HG02763 (cell line): Measurements from ENCODE around the gene PGM1.

Experiments
- ATAC-seq: cut with Tn5 transposase; IDR thresholded peaks from one replicate; pipeline ENCODE4 v1.9.1; 2021; ENCODE audit warnings: mild to moderate bottlenecking, moderate library complexity; ENCODE audit not compliant: unreplicated experiment

The PGM1 gene

GRCh38 chr1:63630666-63631065 is 37.5 kb downstream of the PGM1 start:
- ATAC-seq: no peak

DNA sequence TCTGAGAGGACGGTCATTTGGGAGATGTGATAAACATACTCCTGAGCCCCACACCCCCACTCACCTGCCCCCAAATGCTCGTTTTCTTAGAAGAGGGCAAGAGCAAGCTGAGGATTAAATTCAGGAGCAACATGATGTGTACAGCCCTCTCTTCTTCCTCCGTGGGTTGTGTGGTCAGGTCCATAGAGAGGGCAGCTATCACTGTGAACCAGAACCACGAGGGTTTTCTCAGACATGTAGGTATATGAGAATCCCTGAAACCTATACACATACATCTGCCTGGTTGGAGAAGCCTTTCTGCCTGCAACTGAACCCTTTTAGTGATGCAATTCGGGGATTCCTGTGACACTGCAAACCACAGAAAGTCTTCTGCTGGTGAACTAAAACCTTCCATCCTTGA is 38.9 kb downstream of the PGM1 start:
- ATAC-seq: no peak

DNA sequence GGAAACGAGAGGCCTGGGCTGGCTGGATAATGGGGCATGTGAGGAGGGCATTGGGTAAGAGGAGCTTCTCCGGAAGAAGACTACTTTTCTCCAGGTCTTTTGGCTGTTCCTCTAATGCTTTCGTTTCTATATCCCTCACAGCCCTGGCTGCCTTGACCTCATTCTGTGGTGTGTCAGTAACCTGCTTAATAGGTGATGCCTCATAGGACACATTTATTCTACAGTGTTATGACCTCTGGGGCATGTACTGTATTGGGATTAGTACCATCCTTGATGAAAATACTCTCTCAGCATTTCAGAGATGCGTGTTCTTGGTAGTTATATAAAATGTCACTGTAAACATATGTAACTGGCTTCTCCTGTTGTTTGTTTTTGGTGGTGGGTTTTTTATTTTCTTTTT is 40.1 kb downstream of the PGM1 start:
- ATAC-seq: no peak

DNA sequence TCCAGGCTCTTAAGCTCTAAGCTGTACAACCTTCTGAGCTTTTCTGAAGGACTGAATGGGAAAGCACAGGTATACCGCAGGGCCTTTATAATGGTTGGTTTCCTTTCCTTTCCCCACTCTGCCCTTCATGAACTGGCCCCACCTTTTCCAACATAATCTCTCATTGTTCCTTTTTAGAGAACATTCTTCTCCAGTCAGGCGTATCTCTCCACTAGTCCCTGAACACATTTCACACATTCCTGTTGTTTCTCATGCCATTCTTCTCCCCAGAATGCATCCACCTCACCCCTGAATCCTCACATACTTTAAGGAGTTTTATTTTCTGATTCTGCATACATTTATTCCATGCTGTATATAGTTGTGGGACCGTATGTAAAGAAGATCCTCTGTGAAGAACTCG is 41.3 kb downstream of the PGM1 start:
- ATAC-seq: no peak

DNA sequence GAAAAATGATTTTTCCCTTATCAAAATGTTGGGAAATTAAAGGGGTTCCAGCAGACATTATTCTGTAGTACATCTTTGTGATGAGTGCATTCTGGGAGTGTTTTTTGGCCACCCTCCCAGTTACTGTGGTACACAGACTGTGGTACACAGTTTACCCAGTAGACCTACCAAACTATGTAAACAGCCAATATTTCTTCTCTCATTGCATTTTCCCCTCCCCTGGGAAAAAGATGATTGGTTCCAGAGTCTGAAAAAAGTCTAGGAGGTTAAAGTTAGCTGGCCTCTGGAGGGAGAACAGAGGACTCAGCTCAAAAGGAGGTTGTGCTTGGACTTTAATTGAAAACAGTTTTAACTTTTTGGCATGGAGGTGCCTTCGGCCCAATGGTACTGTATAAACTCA is 42.5 kb downstream of the PGM1 start:
- no peak for ATAC-seq

- no peak for ATAC-seq
Measured at GRCh38 chr1:63636192-63637105, 43.2 kb downstream of the PGM1 start.

GRCh38 chr1:63638471-63638870 is 45.3 kb downstream of the PGM1 start:
- no peak for ATAC-seq

DNA sequence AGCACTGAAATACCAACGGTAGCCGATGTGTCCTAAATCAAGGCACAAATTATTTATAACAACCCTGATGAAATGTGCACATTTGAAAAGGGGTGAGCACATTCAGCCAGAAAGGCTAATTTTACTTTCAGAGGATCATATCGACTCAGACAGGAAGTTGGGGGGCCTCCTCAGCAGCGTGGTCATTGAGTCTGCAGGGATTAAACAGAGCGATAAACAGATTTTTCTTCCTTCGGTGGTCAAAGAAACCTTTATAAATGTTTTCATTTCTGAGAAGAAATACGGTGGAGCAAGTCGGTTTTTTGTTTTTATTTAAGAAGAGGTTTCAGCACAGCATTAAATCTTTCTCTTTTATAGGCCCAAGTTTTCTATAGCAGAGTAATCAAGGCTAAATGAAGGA is 45.7 kb downstream of the PGM1 start:
- ATAC-seq: no peak

- no peak for ATAC-seq
Measured at GRCh38 chr1:63640633-63641567, 47.7 kb downstream of the PGM1 start.

- no peak for ATAC-seq
Measured at GRCh38 chr1:63641615-63642014, 48.4 kb downstream of the PGM1 start.

GRCh38 chr1:63642901-63643300 is 49.7 kb downstream of the PGM1 start:
- ATAC-seq: no peak

GRCh38 chr1:63643517-63643916 is 50.3 kb downstream of the PGM1 start:
- no peak for ATAC-seq

- no peak for ATAC-seq
Measured at GRCh38 chr1:63643926-63644325, 50.7 kb downstream of the PGM1 start.

GRCh38 chr1:63645317-63645716 is 52.1 kb downstream of the PGM1 start:
- no peak for ATAC-seq

GRCh38 chr1:63648689-63649088 is 55.5 kb downstream of the PGM1 start:
- ATAC-seq: no peak

DNA sequence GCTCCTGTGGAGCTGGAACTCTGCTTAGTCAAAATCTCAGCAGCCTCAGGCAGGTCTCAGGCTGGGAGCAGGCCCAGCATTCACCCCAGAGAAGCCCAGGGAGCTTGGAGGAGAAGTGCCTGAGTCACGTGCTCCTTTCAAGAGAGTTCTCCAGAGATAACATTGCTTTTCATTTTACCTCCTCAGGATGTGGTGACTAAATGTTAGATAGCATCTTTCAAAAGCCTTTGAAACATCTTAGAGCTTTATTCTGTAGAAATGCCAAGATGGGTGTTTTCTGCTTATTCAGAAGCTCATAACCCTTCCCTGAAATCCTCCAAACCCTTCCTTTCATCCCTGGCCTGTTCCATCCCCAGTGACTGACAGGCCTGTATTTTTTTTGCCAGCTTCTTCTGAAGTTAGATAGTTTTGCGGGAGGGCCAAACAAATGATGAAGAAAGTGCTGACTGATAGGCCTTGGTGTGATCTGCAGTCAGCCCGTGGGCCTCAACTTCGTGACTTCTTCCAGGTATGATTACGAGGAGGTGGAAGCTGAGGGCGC is 58.0 kb downstream of the PGM1 start:
- ATAC-seq: no peak

GRCh38 chr1:63653976-63654375 is 60.8 kb downstream of the PGM1 start:
- no peak for ATAC-seq

DNA sequence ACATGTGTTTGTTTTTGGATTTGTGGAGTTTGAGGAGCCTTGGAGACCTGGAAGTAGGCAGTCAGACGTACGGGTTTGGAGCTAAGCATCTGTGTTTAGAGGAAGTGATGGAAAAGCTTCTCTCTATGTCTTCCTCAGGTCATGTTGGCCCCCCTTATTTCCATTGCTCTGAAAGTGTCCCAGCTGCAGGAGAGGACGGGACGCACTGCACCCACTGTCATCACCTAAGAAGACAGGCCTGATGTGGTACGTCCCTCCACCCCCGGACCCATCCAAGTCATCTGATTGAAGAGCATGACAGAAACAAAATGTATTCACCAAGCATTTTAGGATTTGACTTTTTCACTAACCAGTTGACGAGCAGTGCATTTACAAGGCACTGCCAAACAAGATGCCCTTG is 66.2 kb downstream of the PGM1 start:
- ATAC-seq: no peak

DNA sequence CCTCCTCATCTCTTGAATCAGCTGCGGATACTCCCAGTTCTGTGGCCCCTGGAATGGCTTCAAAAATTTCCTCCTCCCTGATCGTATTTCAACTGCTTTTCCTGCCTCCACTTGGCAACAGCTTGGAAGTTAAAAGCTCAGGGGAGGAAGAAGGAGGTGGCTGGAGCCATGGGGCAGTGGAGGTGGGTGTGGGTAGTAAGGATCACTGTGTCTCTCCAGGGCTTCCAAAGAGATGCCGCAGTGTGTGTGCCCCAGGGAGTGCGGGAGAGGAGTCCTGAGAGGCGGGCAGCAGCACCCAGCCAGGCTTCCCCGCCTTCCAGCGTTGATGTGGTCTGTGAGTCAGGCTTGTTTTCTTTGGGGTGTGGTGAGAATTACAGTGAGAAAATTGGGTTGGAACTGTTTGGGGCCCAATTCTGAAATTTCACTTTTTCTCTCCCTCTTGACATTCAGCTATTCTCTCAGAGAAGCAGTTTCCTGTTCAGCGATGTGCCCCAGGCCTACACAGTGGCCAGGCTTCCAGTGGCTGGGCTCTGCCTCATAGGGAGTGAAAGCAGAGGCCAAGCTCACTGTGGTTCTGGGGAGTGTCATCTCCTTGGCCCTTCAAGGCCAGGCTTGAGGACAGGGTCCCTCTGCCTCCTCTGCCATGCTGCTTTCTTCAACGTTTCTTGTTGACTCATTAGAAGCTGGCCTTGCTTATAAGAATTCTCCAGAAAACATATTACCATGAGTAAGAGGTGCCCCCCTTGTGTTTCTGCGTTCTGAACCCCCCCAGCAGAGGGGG is 69.0 kb downstream of the PGM1 start:
- ATAC-seq: no peak

GRCh38 chr1:63662841-63663240 is 69.6 kb downstream of the PGM1 start:
- ATAC-seq: no peak

- no peak for ATAC-seq
Measured at GRCh38 chr1:63663301-63663700, 70.1 kb downstream of the PGM1 start.
